HG03064 (cell line): ENCODE data around the gene ATP5F1E.

Source experiments
- ATAC-seq: cut with Tn5 transposase; IDR thresholded peaks from one replicate; pipeline ENCODE4 v1.9.1; 2021; ENCODE audit warnings: low read depth; ENCODE audit not compliant: unreplicated experiment

Gene ATP5F1E

GRCh38 chr20:58976061-58976730, 55.9 kb downstream of the ATP5F1E start:
- ATAC-seq: no peak
